ENCODE results near the gene AK4. TPM values are rescaled to one million over a fixed set of nuclear protein-coding genes. Genes with fewer than 3 reads are reported as not detected.

AK4 gene
- total RNA-seq, 1 experiment from 2014 or later: 5.5 TPM

GRCh38 chr1:65245295-65245694 lies 97.3 kb downstream of the AK4 start:
- intact Hi-C loops (cut with micrococcal nuclease; ENCODE audit: unreplicated experiment): no loop called here
- POLR2A ChIA-PET (ENCODE audit: low non-redundant PET): no interaction called here
- no TSS peak for BruUV-seq (replicated peaks)

GRCh38 chr1:65247419-65248359 lies 99.7 kb downstream of the AK4 start:
- Histone ChIP-seq H3K27ac (ENCODE audit: low read depth, low read length, poor library complexity, severe bottlenecking) (no peak overlapping the region), H3K27me3 (replicated peaks; ENCODE audit: insufficient read depth, low read depth, low read length, poor library complexity) (no peaks in the 10 kb centered on the region), H3K9me3 (ENCODE audit: low read depth, low read length, poor library complexity, severe bottlenecking) (no peaks in the 10 kb centered on the region), H3K4me3 (ENCODE audit: low read depth, low read length, poor library complexity, severe bottlenecking) (no peak overlapping the region), H3K4me1 (ENCODE audit: insufficient read depth, low read length, poor library complexity, severe bottlenecking) (no peaks in the 10 kb centered on the region), H3K36me3 (ENCODE audit: insufficient read depth, low read length, poor library complexity, severe bottlenecking) (no peaks in the 10 kb centered on the region)
- no peak for DNase-seq (ENCODE audit: low spot score)
- intact Hi-C loops (cut with micrococcal nuclease; ENCODE audit: unreplicated experiment): no loop called here
- ChIA-PET POLR2A (ENCODE audit: low non-redundant PET) (no interaction called here), CTCF (no interaction called here)
- BruUV-seq (replicated peaks): no TSS peak
- no peak for TF ChIP-seq EZH2 (IDR thresholded peaks at IDR 0.05; ENCODE audit: borderline replicate concordance, low read depth, low read length, poor library complexity, severe bottlenecking)
- TF ChIP-seq CTCF (conservative IDR thresholded peaks at IDR 0.05; ENCODE audit: low read depth, low read length): no peak

More at GRCh38 chr1:65245295-65245694, 97.3 kb downstream of the AK4 start:
- H3K27me3 ChIP-seq (replicated peaks; ENCODE audit: insufficient read depth, low read depth, low read length, poor library complexity): no peaks in the 10 kb centered on the region
- no peak overlapping the region for H3K4me3 ChIP-seq (ENCODE audit: low read depth, low read length, poor library complexity, severe bottlenecking)
- no peaks in the 10 kb centered on the region for H3K9me3 ChIP-seq (ENCODE audit: low read depth, low read length, poor library complexity, severe bottlenecking)
- H3K4me1 ChIP-seq (ENCODE audit: insufficient read depth, low read length, poor library complexity, severe bottlenecking): no peaks in the 10 kb centered on the region
- no peaks in the 10 kb centered on the region for H3K36me3 ChIP-seq (ENCODE audit: insufficient read depth, low read length, poor library complexity, severe bottlenecking)
- CTCF ChIA-PET: no interaction called here
- DNase-seq (ENCODE audit: low spot score): no peak
- TF ChIP-seq CTCF (conservative IDR thresholded peaks at IDR 0.05; ENCODE audit: low read depth, low read length) (no peak), EZH2 (IDR thresholded peaks at IDR 0.05; ENCODE audit: borderline replicate concordance, low read depth, low read length, poor library complexity, severe bottlenecking) (no peak)
- no peak overlapping the region for H3K27ac ChIP-seq (ENCODE audit: low read depth, low read length, poor library complexity, severe bottlenecking)

- Histone ChIP-seq H3K4me1 (ENCODE audit: insufficient read depth, low read length, poor library complexity, severe bottlenecking) (peaks cover 6% of the 10 kb centered on the region), H3K27me3 (replicated peaks; ENCODE audit: insufficient read depth, low read depth, low read length, poor library complexity) (peaks cover 6% of the 10 kb centered on the region), H3K9me3 (ENCODE audit: low read depth, low read length, poor library complexity, severe bottlenecking) (no peaks in the 10 kb centered on the region), H3K4me3 (ENCODE audit: low read depth, low read length, poor library complexity, severe bottlenecking) (no peak overlapping the region), H3K27ac (ENCODE audit: low read depth, low read length, poor library complexity, severe bottlenecking) (no peak overlapping the region), H3K36me3 (ENCODE audit: insufficient read depth, low read length, poor library complexity, severe bottlenecking) (no peaks in the 10 kb centered on the region)
- TF ChIP-seq EZH2 (IDR thresholded peaks at IDR 0.05; ENCODE audit: borderline replicate concordance, low read depth, low read length, poor library complexity, severe bottlenecking) (no peak), CTCF (conservative IDR thresholded peaks at IDR 0.05; ENCODE audit: low read depth, low read length) (no peak)
- ChIA-PET POLR2A (ENCODE audit: low non-redundant PET) (no interaction called here), CTCF (no interaction called here)
- no TSS peak for BruUV-seq (replicated peaks)
- no peak for DNase-seq (ENCODE audit: low spot score)
- intact Hi-C loops (cut with micrococcal nuclease; ENCODE audit: unreplicated experiment): loop anchor here (5.0 kb wide), 1 partner anchor 171 kb away; the partner anchor contains the start of genes LEPR and LEPROT
Observed at GRCh38 chr1:65250826-65251225, 102.8 kb downstream of the AK4 start.
